Measurements from ENCODE around the gene OR2T1.
"Not testable (repeated sequence)": the region's sequence is repeated elsewhere in the genome, so short reads cannot be mapped to it uniquely, and the experiment has no call there.

DNA sequence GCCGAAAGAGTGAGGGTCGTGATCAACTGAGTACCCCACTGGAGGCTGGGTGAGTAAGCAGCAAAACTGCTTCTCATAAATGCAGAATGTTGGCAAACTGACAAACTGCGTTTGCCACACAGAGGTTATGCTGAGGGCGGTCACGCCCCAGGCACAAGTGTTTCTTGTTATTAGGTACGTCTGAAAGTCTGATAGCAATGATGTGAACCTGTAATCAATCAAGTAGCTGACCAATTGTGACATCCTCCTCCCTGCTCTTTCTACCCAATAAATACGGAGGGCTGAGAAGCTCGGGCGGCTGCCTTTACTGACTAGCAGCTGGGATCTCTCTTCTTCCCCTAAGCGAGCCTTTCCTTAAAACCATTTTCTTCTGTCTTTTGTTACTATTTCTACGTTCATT, 28.8 kb downstream of the OR2T1 start:
- not testable (repeated sequence) for TF ChIP-seq ZNF530 (tag by site-specific recombination; IDR thresholded peaks at IDR 0.05; ENCODE audit: low read depth); ZNF561 (tag by site-specific recombination; IDR thresholded peaks at IDR 0.05; ENCODE audit: borderline replicate concordance); ZNF10 (tag by site-specific recombination; IDR thresholded peaks at IDR 0.05); ZNF274 (IDR thresholded peaks at IDR 0.05; ENCODE audit: low read length); ZNF274 (tag by site-specific recombination; IDR thresholded peaks at IDR 0.05; ENCODE audit: borderline replicate concordance); ZNF184 (tag by site-specific recombination; IDR thresholded peaks at IDR 0.05); YY2 (tag by site-specific recombination; IDR thresholded peaks at IDR 0.05); WT1 (tag by site-specific recombination; IDR thresholded peaks at IDR 0.05); ZBTB49 (tag by site-specific recombination; IDR thresholded peaks at IDR 0.05; ENCODE audit: low read depth); ZNF626 (tag by site-specific recombination; IDR thresholded peaks at IDR 0.05); ZNF76 (tag by site-specific recombination; IDR thresholded peaks at IDR 0.05; ENCODE audit: borderline replicate concordance, low read depth); YY1 (tag by site-specific recombination; IDR thresholded peaks at IDR 0.05)
- TF ChIP-seq, protein P1, sequence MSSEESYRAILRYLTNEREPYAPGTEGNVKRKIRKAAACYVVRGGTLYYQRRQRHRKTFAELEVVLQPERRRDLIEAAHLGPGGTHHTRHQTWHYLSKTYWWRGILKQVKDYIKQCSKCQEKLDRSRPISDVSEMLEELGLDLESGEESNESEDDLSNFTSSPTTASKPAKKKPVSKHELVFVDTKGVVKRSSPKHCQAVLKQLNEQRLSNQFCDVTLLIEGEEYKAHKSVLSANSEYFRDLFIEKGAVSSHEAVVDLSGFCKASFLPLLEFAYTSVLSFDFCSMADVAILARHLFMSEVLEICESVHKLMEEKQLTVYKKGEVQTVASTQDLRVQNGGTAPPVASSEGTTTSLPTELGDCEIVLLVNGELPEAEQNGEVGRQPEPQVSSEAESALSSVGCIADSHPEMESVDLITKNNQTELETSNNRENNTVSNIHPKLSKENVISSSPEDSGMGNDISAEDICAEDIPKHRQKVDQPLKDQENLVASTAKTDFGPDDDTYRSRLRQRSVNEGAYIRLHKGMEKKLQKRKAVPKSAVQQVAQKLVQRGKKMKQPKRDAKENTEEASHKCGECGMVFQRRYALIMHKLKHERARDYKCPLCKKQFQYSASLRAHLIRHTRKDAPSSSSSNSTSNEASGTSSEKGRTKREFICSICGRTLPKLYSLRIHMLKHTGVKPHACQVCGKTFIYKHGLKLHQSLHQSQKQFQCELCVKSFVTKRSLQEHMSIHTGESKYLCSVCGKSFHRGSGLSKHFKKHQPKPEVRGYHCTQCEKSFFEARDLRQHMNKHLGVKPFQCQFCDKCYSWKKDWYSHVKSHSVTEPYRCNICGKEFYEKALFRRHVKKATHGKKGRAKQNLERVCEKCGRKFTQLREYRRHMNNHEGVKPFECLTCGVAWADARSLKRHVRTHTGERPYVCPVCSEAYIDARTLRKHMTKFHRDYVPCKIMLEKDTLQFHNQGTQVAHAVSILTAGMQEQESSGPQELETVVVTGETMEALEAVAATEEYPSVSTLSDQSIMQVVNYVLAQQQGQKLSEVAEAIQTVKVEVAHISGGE (tag by site-specific recombination; conservative IDR thresholded peaks at IDR 0.05; ENCODE audit: low read depth): not testable (repeated sequence)
- TF ChIP-seq, protein P2, sequence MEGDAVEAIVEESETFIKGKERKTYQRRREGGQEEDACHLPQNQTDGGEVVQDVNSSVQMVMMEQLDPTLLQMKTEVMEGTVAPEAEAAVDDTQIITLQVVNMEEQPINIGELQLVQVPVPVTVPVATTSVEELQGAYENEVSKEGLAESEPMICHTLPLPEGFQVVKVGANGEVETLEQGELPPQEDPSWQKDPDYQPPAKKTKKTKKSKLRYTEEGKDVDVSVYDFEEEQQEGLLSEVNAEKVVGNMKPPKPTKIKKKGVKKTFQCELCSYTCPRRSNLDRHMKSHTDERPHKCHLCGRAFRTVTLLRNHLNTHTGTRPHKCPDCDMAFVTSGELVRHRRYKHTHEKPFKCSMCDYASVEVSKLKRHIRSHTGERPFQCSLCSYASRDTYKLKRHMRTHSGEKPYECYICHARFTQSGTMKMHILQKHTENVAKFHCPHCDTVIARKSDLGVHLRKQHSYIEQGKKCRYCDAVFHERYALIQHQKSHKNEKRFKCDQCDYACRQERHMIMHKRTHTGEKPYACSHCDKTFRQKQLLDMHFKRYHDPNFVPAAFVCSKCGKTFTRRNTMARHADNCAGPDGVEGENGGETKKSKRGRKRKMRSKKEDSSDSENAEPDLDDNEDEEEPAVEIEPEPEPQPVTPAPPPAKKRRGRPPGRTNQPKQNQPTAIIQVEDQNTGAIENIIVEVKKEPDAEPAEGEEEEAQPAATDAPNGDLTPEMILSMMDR (tag by site-specific recombination; IDR thresholded peaks at IDR 0.05): not testable (repeated sequence)

Measured in HEK293 (cell line).